ENCODE measurements around the gene SCAPER.

- TF ChIP-seq CTCF (IDR thresholded peaks at IDR 0.05; ENCODE audit: low read depth, low read length) (no peak), EZH2phosphoT487 (IDR thresholded peaks at IDR 0.05; ENCODE audit: low read depth) (no peak)
Measured at GRCh38 chr15:76321602-76322001, 583.5 kb downstream of the SCAPER start.

Measured in OCI-LY3 (cell line).